HS-5 (cell line): Measurements from ENCODE around the gene ACTN2.

ENCODE experiments used
- DNase-seq: peaks from one replicate; pipeline ENCODE4 v3.0.0-alpha.2; 2012; ENCODE audit warnings: low read depth

Gene ACTN2

GRCh38 chr1:236742421-236743160 lies 56.3 kb downstream of the ACTN2 start:
- no peak for DNase-seq

- no peak for DNase-seq
Measured at GRCh38 chr1:236744533-236744932, 58.2 kb downstream of the ACTN2 start.

GRCh38 chr1:236746785-236747184 lies 60.5 kb downstream of the ACTN2 start:
- DNase-seq: no peak

GRCh38 chr1:236747311-236747985 lies 61.1 kb downstream of the ACTN2 start:
- DNase-seq: no peak

- no peak for DNase-seq
Measured at GRCh38 chr1:236748268-236748870, 62.1 kb downstream of the ACTN2 start.

GRCh38 chr1:236750928-236751327 lies 64.6 kb downstream of the ACTN2 start:
- DNase-seq: no peak

- DNase-seq: no peak
Measured at GRCh38 chr1:236751385-236751784, 65.1 kb downstream of the ACTN2 start.

- no peak for DNase-seq
Measured at GRCh38 chr1:236751935-236752334, 65.6 kb downstream of the ACTN2 start.

- DNase-seq: no peak
Measured at GRCh38 chr1:236753516-236753915, 67.2 kb downstream of the ACTN2 start.

- no peak for DNase-seq
Measured at GRCh38 chr1:236753964-236754363, 67.7 kb downstream of the ACTN2 start.

- DNase-seq: no peak
Measured at GRCh38 chr1:236754525-236755210, 68.4 kb downstream of the ACTN2 start.

- DNase-seq: no peak
Measured at GRCh38 chr1:236757640-236758039, 71.3 kb downstream of the ACTN2 start.

GRCh38 chr1:236759252-236759859 lies 73.1 kb downstream of the ACTN2 start:
- DNase-seq: no peak

- no peak for DNase-seq
Measured at GRCh38 chr1:236760480-236760879, 74.2 kb downstream of the ACTN2 start.

GRCh38 chr1:236760986-236761385 lies 74.7 kb downstream of the ACTN2 start:
- DNase-seq: no peak

GRCh38 chr1:236761397-236762132 lies 75.3 kb downstream of the ACTN2 start:
- no peak for DNase-seq

GRCh38 chr1:236762410-236762809 lies 76.1 kb downstream of the ACTN2 start:
- no peak for DNase-seq

- no peak for DNase-seq
Measured at GRCh38 chr1:236765831-236766230, 79.5 kb downstream of the ACTN2 start.

- no peak for DNase-seq
Measured at GRCh38 chr1:236766506-236766905, 80.2 kb downstream of the ACTN2 start.

GRCh38 chr1:236767276-236767675 lies 81.0 kb downstream of the ACTN2 start:
- DNase-seq: no peak

- no peak for DNase-seq
Measured at GRCh38 chr1:236768601-236769000, 82.3 kb downstream of the ACTN2 start.

GRCh38 chr1:236773919-236774318 lies 87.6 kb downstream of the ACTN2 start:
- no peak for DNase-seq
